Astrocyte (in vitro differentiated cells and primary cell): Measurements from ENCODE around the gene NSL1. TPM values are rescaled to one million over a fixed set of nuclear protein-coding genes. Genes with fewer than 3 reads are reported as not detected.

Experiments
- DNase-seq: peaks from one replicate; pipeline ENCODE4 v3.0.0-alpha.2; 2010; ENCODE audit warnings: low read depth
- FAIRE-seq: peaks from 2 replicates; lab custom pipeline; 2011; peaks lifted over from hg19 to GRCh38; lab: Jason Lieb, UNC
- H2AFZ ChIP-seq: 2 replicates; pipeline ENCODE4 v1.6.0; 2012; ENCODE audit warnings: low read depth, low read length, inconsistent platforms
- H3K27ac ChIP-seq: 2 replicates; pipeline ENCODE4 v1.5.1; 2011; ENCODE audit warnings: low read depth, low read length, inconsistent platforms
- H3K27me3 ChIP-seq: 2 replicates; pipeline ENCODE4 v1.6.0; 2011; ENCODE audit warnings: low read length, inconsistent platforms; ENCODE audit not compliant: insufficient read depth
- H3K36me3 ChIP-seq: 2 replicates; pipeline ENCODE4 v1.5.1; 2011; ENCODE audit warnings: low read length, inconsistent platforms; ENCODE audit not compliant: insufficient read depth
- H3K4me1 ChIP-seq: 2 replicates; pipeline ENCODE4 v1.5.1; 2011; ENCODE audit warnings: low read length, inconsistent platforms; ENCODE audit not compliant: insufficient read depth
- H3K4me2 ChIP-seq: 2 replicates; pipeline ENCODE4 v1.6.0; 2012; ENCODE audit warnings: low read length, inconsistent platforms
- H3K4me3 ChIP-seq: 2 replicates; pipeline ENCODE4 v1.5.1; 2011; ENCODE audit warnings: low read depth, mild to moderate bottlenecking, low read length, inconsistent platforms; ENCODE audit not compliant: insufficient read depth
- H3K79me2 ChIP-seq: 2 replicates; pipeline ENCODE4 v1.6.0; 2012; ENCODE audit warnings: mild to moderate bottlenecking, low read length, inconsistent platforms; ENCODE audit not compliant: insufficient read depth
- H3K9ac ChIP-seq: 2 replicates; pipeline ENCODE4 v1.6.0; 2012; ENCODE audit warnings: mild to moderate bottlenecking, low read length, inconsistent platforms
- H3K9me3 ChIP-seq: 2 replicates; pipeline ENCODE4 v1.5.1; 2012; ENCODE audit warnings: low read depth, mild to moderate bottlenecking, low read length, inconsistent platforms; ENCODE audit not compliant: insufficient read depth
- H4K20me1 ChIP-seq: 2 replicates; pipeline ENCODE4 v1.6.0; 2012; ENCODE audit warnings: low read length, inconsistent platforms; ENCODE audit not compliant: insufficient read depth
- H3K27ac Mint-ChIP-seq: one replicate; pipeline ENCODE4 v1.8.0; 2021; ENCODE audit warnings: mild to moderate bottlenecking, mixed read lengths; ENCODE audit not compliant: unreplicated experiment
- H3K27me3 Mint-ChIP-seq: one replicate; pipeline ENCODE4 v1.8.0; 2021; ENCODE audit warnings: low read depth, mixed read lengths; ENCODE audit not compliant: unreplicated experiment
- H3K36me3 Mint-ChIP-seq: one replicate; pipeline ENCODE4 v1.8.0; 2021; ENCODE audit warnings: low read depth, mixed read lengths; ENCODE audit not compliant: unreplicated experiment
- H3K4me1 Mint-ChIP-seq: one replicate; pipeline ENCODE4 v1.8.0; 2021; ENCODE audit warnings: low read depth, mixed read lengths; ENCODE audit not compliant: unreplicated experiment
- H3K4me3 Mint-ChIP-seq: one replicate; pipeline ENCODE4 v1.8.0; 2021; ENCODE audit warnings: mild to moderate bottlenecking, moderate library complexity, mixed read lengths; ENCODE audit not compliant: unreplicated experiment
- H3K9me3 Mint-ChIP-seq: one replicate; pipeline ENCODE4 v1.8.0; 2021; ENCODE audit warnings: mild to moderate bottlenecking, mixed read lengths; ENCODE audit not compliant: unreplicated experiment
- EZH2 ChIP-seq: IDR thresholded peaks from 2 replicates; pipeline ENCODE4 v1.6.1; 2012; ENCODE audit warnings: mild to moderate bottlenecking, low read length, inconsistent platforms; ENCODE audit not compliant: insufficient read depth
- total RNA-seq: library from RNA; stranded (reverse); gene quantifications from 2 replicates; pipeline ENCODE4 v1.2.1, GENCODE V29; 2021
- TF ChIP-seq, protein P1 (sequence below): IDR thresholded peaks from 2 replicates; pipeline ENCODE4 v1.5.1; 2011; ENCODE audit warnings: low read depth, mild to moderate bottlenecking, inconsistent platforms, low read length, moderate library complexity; ENCODE audit not compliant: insufficient read depth

Gene NSL1
- total RNA-seq, 1 donor from 2014 or later, result 22.6 TPM

DNA sequence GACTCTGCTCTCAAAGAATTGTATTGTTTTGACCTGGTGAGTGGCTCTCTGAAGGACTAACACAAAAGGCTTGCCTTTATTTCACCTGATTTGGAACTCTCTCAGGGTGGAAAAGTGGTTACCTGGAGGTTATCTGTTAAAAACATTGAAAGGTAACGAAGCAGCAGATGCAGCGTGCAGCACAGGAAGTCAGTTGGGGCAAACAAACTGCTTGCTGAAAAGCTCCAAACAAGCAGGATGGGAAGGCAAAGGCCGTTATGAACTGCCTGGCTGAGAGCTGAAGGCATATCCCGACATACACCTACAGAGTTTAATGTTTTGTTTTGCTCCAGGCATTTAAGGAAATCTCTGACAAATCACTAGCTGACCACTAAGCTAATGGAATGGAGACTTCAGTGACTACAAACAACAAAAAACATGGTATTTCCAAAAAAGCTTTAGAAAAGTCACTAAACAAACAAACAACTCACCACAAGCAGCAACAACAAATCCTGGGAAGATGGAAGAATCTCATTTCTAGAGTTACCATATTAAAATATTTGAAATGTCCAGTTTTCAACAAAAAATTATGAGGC, 47.6 kb downstream of the NSL1 start:
- Histone ChIP-seq H3K4me3 (no peak overlapping the region), H3K36me3 (no peaks in the 10 kb centered on the region), H3K9me3 (no peaks in the 10 kb centered on the region), H3K4me1 (no peaks in the 10 kb centered on the region), H4K20me1 (no peaks in the 10 kb centered on the region), H3K79me2 (peaks cover 14% of the 10 kb centered on the region), H3K27me3 (no peaks in the 10 kb centered on the region), H2AFZ (no peak overlapping the region), H3K9ac (no peak overlapping the region), H3K27ac (no peak overlapping the region), H3K4me2 (no peak overlapping the region)
- Mint-ChIP-seq H3K9me3 (peaks cover 2% of the 10 kb centered on the region), H3K27me3 (no peaks in the 10 kb centered on the region), H3K4me1 (no peaks in the 10 kb centered on the region), H3K4me3 (no peak overlapping the region), H3K36me3 (peaks cover 9% of the 10 kb centered on the region), H3K27ac (no peak overlapping the region)
- FAIRE-seq (no peak), DNase-seq (no peak)
- TF ChIP-seq, protein P1, sequence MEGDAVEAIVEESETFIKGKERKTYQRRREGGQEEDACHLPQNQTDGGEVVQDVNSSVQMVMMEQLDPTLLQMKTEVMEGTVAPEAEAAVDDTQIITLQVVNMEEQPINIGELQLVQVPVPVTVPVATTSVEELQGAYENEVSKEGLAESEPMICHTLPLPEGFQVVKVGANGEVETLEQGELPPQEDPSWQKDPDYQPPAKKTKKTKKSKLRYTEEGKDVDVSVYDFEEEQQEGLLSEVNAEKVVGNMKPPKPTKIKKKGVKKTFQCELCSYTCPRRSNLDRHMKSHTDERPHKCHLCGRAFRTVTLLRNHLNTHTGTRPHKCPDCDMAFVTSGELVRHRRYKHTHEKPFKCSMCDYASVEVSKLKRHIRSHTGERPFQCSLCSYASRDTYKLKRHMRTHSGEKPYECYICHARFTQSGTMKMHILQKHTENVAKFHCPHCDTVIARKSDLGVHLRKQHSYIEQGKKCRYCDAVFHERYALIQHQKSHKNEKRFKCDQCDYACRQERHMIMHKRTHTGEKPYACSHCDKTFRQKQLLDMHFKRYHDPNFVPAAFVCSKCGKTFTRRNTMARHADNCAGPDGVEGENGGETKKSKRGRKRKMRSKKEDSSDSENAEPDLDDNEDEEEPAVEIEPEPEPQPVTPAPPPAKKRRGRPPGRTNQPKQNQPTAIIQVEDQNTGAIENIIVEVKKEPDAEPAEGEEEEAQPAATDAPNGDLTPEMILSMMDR, result no peak
- no peak for TF ChIP-seq EZH2

DNA sequence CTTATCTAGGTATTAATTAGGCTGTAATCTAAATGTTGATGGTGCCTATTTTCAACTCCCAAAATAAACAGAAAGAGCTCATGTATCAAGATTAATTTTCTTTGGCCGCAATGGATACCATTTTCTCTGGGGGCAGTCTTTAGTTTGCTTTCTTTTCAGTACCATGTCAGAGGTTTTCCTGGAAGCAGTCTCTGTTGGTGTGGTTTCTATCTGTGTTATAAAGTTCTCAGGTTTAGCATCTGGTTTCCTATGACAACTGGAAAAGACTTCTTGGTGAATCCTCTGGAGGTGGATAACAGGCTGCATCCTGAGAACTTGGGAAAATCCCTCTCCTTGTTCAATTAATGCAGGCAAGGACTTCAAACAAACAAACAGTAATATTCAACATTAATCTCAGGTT, 53.2 kb downstream of the NSL1 start:
- H3K4me2 ChIP-seq, result no peak overlapping the region
- FAIRE-seq, result no peak
- TF ChIP-seq, protein P1, result no peak
- no peak for TF ChIP-seq EZH2
- H3K27me3 ChIP-seq, result no peaks in the 10 kb centered on the region
- H3K9me3 Mint-ChIP-seq, result no peaks in the 10 kb centered on the region
- H3K9me3 ChIP-seq, result no peaks in the 10 kb centered on the region
- peaks cover 4% of the 10 kb centered on the region for H3K36me3 ChIP-seq
- no peaks in the 10 kb centered on the region for H3K4me1 Mint-ChIP-seq
- no peaks in the 10 kb centered on the region for H3K27me3 Mint-ChIP-seq
- H3K27ac Mint-ChIP-seq, result no peak overlapping the region
- H3K4me1 ChIP-seq, result no peaks in the 10 kb centered on the region
- no peak overlapping the region for H3K4me3 Mint-ChIP-seq
- peak; percentile 69 for DNase-seq
- H2AFZ ChIP-seq, result no peak overlapping the region
- H3K79me2 ChIP-seq, result peaks cover 3% of the 10 kb centered on the region
- H4K20me1 ChIP-seq, result no peaks in the 10 kb centered on the region
- H3K36me3 Mint-ChIP-seq, result peaks cover 6% of the 10 kb centered on the region
- no peak overlapping the region for H3K4me3 ChIP-seq
- no peak overlapping the region for H3K9ac ChIP-seq
- no peak overlapping the region for H3K27ac ChIP-seq

DNA sequence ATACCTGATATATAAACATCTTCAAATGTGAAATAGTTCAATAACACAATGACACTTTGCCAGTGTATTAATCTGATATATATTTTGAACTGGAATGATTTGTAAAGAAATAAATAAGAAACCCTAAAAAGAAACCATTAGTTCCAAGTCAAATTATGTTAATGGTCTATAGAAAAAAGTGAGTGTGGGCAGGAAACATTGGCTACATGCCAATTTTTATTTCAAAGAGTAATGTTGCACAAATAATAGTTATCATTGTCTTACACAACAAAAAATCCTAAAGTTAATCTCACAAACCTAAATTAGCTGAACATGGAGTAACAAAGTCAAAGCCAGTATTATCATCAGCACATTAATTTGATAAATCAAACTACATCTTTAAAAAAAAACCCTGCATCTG, 54.0 kb downstream of the NSL1 start:
- Histone ChIP-seq H3K9me3 (no peaks in the 10 kb centered on the region), H3K4me2 (no peak overlapping the region), H4K20me1 (no peaks in the 10 kb centered on the region), H2AFZ (no peak overlapping the region), H3K4me3 (no peak overlapping the region), H3K4me1 (no peaks in the 10 kb centered on the region), H3K27ac (no peak overlapping the region), H3K9ac (no peak overlapping the region), H3K27me3 (no peaks in the 10 kb centered on the region), H3K79me2 (peaks cover 3% of the 10 kb centered on the region), H3K36me3 (peaks cover 4% of the 10 kb centered on the region)
- no peak overlapping the region for H3K27ac Mint-ChIP-seq
- TF ChIP-seq, protein P1, result no peak
- no peak for TF ChIP-seq EZH2
- no peak for FAIRE-seq
- no peaks in the 10 kb centered on the region for H3K4me1 Mint-ChIP-seq
- no peak overlapping the region for H3K4me3 Mint-ChIP-seq
- H3K27me3 Mint-ChIP-seq, result no peaks in the 10 kb centered on the region
- peaks cover 7% of the 10 kb centered on the region for H3K36me3 Mint-ChIP-seq
- H3K9me3 Mint-ChIP-seq, result no peaks in the 10 kb centered on the region
- no peak for DNase-seq
